Measurements from ENCODE around the gene LAMC1.
A peak's percentile ranks its signal among the peaks of the same experiment; 100 is the strongest.

LAMC1 gene

DNA sequence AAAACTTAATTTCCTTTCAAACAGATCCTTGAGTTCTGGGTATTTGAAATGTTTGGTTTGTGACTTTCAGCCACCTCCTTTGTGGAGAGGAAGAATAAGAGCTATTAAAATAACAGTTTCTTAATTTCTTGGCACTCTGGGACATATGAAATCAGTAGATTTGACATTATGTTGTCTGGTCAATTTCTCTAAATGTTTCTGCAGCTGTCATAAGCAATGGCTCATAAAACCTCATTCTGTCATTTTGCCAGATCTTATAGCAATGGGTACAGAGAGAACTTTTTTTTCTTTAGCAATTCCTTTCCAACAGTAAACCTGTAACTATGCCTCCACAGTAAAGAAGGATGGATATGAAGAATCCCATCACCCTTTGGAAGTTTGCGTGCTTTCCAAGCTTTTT is 52.6 kb downstream of the LAMC1 start:
- Histone ChIP-seq H3K27ac (peak overlapping the region in 1 of 2 donors; percentile 17), H3K36me3 (no peaks in the 10 kb centered on the region), H3K9me3 (no peaks in the 10 kb centered on the region), H3K4me3 (no peak overlapping the region), H3K27me3 (no peaks in the 10 kb centered on the region), H3K4me1 (peaks cover 0 to 100% (median 71%) of the 10 kb centered on the region in 4 donors)
- TF ChIP-seq, protein P1, sequence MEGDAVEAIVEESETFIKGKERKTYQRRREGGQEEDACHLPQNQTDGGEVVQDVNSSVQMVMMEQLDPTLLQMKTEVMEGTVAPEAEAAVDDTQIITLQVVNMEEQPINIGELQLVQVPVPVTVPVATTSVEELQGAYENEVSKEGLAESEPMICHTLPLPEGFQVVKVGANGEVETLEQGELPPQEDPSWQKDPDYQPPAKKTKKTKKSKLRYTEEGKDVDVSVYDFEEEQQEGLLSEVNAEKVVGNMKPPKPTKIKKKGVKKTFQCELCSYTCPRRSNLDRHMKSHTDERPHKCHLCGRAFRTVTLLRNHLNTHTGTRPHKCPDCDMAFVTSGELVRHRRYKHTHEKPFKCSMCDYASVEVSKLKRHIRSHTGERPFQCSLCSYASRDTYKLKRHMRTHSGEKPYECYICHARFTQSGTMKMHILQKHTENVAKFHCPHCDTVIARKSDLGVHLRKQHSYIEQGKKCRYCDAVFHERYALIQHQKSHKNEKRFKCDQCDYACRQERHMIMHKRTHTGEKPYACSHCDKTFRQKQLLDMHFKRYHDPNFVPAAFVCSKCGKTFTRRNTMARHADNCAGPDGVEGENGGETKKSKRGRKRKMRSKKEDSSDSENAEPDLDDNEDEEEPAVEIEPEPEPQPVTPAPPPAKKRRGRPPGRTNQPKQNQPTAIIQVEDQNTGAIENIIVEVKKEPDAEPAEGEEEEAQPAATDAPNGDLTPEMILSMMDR (IDR thresholded peaks at IDR 0.05): no peak
- intact Hi-C loops (cut with DNase I; ENCODE audit: low total_unique reads): loop anchor here (5.0 kb wide), 1 partner anchor 54 kb away; the partner anchor contains the start of gene LAMC1
- DNase-seq: no peak

DNA sequence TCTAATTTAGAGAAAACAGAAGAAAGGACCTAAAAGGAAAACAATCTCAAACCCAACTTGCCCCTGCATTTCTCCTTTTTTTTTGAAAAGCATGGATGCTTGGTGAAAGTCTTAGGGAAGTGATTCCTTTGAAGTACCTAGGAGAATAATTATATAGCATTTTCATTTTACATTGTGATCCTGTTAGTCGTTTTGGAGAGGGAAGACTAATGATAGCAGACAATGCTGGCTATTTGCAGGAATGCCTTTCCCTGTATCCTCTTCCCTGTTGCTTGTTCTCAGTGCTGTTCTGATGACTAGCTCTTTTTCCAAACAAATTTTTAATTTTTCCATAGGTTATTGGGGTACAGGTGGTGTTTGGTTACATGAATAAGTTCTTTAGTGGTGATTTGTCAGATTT is 53.9 kb downstream of the LAMC1 start:
- intact Hi-C loops (cut with DNase I; ENCODE audit: low total_unique reads): loop anchor here (5.0 kb wide), 1 partner anchor 55 kb away; the partner anchor contains the start of gene LAMC1
- no peaks in the 10 kb centered on the region for H3K27me3 ChIP-seq
- no peaks in the 10 kb centered on the region for H3K9me3 ChIP-seq
- no peak overlapping the region for H3K4me3 ChIP-seq
- TF ChIP-seq, protein P1 (IDR thresholded peaks at IDR 0.05): no peak
- peaks cover 0 to 99% (median 64%) of the 10 kb centered on the region in 4 donors for H3K4me1 ChIP-seq
- H3K27ac ChIP-seq: no peak overlapping the region
- DNase-seq: no peak
- no peaks in the 10 kb centered on the region for H3K36me3 ChIP-seq

DNA sequence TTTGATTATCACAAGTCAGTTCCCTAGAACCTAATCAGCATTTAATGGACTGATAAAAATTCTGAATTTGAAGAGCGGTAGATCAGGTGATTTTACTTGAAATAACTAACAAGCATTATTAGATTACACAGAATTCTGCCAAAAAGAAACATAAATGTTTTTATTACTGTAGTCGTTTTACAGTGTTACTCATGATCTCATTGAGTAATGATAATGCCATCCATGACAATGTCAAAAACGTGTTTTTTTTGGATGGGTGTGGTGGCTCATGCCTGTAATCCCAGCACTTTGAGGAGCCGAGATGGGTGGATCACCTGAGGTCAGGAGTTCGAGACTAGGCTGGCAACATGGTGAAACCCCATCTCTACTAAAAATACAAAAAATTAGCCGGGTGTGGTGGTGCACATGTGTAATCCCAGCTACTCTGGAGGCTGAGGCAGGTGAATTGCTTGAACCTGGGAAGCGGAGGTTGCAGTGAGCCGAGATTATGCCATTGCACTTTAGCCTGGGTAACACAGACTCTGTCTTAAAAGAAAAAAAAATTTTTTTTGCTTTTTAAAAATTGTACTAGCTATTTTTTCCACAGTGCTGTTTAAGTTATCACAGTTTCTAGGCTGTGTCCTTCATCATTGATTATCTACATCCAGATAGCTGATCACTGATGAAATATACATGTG is 56.6 kb downstream of the LAMC1 start:
- Histone ChIP-seq H3K27me3 (no peaks in the 10 kb centered on the region), H3K36me3 (no peaks in the 10 kb centered on the region), H3K9me3 (no peaks in the 10 kb centered on the region), H3K4me1 (peaks cover 0 to 90% (median 50%) of the 10 kb centered on the region in 4 donors), H3K4me3 (no peak overlapping the region), H3K27ac (peak overlapping the region; percentile 41 to 42)
- TF ChIP-seq, protein P1 (IDR thresholded peaks at IDR 0.05): no peak
- DNase-seq: no peak
- intact Hi-C loops (cut with DNase I; ENCODE audit: low total_unique reads): loop anchor here (5.0 kb wide), 1 partner anchor 58 kb away; the partner anchor contains the start of gene LAMC1

GRCh38 chr1:183080406-183080805 is 57.2 kb downstream of the LAMC1 start:
- TF ChIP-seq, protein P1 (IDR thresholded peaks at IDR 0.05): no peak
- no peaks in the 10 kb centered on the region for H3K27me3 ChIP-seq
- peak overlapping the region; percentile 35 to 41 for H3K27ac ChIP-seq
- no peaks in the 10 kb centered on the region for H3K36me3 ChIP-seq
- intact Hi-C loops (cut with DNase I; ENCODE audit: low total_unique reads): no loop called here
- no peak for DNase-seq
- no peaks in the 10 kb centered on the region for H3K9me3 ChIP-seq
- peaks cover 0 to 90% (median 48%) of the 10 kb centered on the region in 4 donors for H3K4me1 ChIP-seq
- no peak overlapping the region for H3K4me3 ChIP-seq

DNA sequence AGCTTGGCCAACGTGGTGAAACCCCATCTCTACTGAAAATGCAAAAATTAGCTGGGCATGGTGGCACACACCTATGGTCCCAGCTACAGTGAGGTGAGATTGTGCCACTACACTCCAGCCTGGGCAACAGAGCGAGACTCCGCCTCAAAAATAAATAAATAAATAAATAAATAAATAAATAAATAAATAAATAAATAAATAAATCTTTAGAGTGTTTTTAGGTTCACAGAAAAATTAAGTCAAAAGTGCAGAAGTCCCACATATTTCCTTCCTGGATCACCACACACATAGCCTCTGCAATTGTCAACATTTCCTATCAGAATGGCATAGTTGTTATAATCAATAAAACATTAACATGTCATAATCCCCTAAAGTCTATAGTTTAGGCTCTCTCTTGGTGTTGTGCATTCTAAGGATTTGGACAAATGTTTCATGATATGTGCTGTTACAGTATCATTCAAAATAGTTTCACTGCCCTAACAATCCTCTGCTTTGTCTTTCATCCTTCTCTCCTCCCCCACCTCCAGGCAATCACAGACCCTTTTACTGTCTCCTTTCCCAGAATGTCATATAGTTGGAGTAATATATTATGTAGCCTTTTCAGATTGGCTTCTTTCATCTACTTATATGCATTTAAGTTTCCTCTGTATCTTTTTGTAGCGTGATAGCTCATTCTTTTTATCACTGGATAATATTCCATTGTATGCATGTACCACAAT is 58.3 kb downstream of the LAMC1 start:
- TF ChIP-seq, protein P1 (IDR thresholded peaks at IDR 0.05): no peak
- H3K27ac ChIP-seq: no peak overlapping the region
- H3K9me3 ChIP-seq: no peaks in the 10 kb centered on the region
- no peaks in the 10 kb centered on the region for H3K27me3 ChIP-seq
- H3K36me3 ChIP-seq: no peaks in the 10 kb centered on the region
- DNase-seq: no peak
- H3K4me1 ChIP-seq: peaks cover 0 to 83% (median 37%) of the 10 kb centered on the region in 4 donors
- intact Hi-C loops (cut with DNase I; ENCODE audit: low total_unique reads): no loop called here
- no peak overlapping the region for H3K4me3 ChIP-seq

All from tibial artery (tissue), 4 donors.